Activated naive CD4-positive, alpha-beta T cell treated with anti-CD3 and anti-CD28 coated beads, Interleukin-2, amount 50 U/mL, for 16 hours (primary cell): ENCODE measurements around the gene PTPRG.
"Not testable (repeated sequence)": the region's sequence is repeated elsewhere in the genome, so short reads cannot be mapped to it uniquely, and the experiment has no call there.

Experiments
- DNase-seq: peaks from one replicate; pipeline ENCODE4 v3.0.0-alpha.2; 2020

Gene PTPRG

GRCh38 chr3:62028236-62028635 is 466.9 kb downstream of the PTPRG start:
- DNase-seq: no peak

DNA sequence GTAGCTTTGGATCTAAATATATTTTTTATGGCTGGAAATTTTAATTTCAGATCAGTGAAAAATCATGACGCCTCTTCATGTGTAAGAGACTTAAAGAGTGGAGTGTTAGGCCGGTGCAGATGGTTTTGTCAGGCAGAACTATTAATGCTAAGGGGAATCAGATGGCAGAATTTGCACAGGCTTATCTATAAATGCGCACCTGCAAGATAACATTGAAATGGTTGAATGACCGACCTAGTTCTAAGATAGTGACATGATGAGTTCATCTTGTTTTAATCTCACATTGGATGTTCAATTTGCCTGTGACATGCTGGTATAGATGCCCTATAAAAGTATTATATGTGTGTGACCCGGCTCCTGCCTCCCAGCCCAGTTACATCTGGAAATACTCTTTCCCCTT is 471.4 kb downstream of the PTPRG start:
- no peak for DNase-seq

- no peak for DNase-seq
Measured at GRCh38 chr3:62035402-62036057, 474.2 kb downstream of the PTPRG start.

- no peak for DNase-seq
Measured at GRCh38 chr3:62036726-62037125, 475.4 kb downstream of the PTPRG start.

GRCh38 chr3:62038798-62039197 is 477.4 kb downstream of the PTPRG start:
- DNase-seq: not testable (repeated sequence)

DNA sequence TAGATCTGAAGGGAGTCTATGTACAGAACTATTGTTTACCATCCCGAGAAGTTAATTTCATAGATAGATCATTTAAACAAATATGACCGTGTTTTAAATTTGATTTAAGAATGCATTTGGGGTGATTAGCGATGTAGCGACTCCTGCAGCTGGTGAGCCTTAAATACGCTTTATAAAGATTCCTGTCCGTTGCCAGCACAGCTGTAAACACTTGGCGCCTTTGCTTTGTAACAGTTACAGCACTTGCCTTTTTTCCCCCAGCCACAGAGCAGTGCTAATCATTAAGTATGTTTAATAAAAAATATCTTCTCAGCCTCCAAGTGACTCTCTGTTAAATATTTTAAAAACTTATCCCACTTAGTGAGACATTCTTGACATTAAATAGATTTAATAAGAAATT is 478.2 kb downstream of the PTPRG start:
- no peak for DNase-seq

DNA sequence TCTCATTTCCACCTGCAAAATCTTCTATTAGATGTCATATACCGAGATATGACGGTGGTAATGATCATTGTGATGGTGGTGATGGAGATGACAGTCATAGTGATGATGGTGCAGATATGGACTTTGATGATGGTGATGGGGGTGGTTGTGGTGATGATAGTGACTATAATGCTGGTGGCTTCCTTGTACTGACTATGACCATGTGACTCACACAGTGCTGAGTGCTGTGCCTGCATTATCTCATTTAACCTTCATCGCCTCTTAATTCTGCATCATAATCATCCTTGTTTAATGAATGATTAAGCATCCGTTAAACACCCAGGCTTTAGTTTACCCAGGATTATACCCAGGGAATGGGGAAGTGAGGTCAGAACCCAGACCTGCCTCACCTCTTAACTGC is 480.3 kb downstream of the PTPRG start:
- no peak for DNase-seq

DNA sequence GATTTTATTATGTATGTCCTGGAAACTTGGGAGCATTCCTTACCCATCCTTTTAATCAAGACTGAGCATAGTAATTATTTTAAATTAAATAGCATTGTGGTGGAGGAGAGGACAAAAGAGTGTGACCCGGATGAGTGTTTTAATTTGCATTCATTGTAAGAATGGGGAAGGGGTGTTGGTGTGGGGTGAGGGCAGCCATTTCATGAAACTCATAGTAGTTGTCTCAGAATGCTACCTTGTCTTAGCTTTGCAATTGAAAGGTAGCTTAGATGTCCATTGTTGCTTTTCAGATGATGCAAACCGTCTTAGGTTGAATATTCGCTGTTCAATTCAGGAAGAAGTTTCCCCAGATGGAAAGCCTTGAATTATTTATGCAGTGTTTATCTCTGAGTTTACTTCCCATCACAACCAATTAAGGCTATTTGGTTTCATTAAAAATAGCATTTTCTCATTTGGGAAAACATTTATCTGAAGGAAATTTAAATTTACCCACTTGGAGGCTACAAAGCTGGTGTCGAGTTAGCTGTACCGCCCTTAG is 483.6 kb downstream of the PTPRG start:
- no peak for DNase-seq

GRCh38 chr3:62046326-62046725 is 485.0 kb downstream of the PTPRG start:
- no peak for DNase-seq

- DNase-seq: no peak
Measured at GRCh38 chr3:62048577-62048976, 487.2 kb downstream of the PTPRG start.

- no peak for DNase-seq
Measured at GRCh38 chr3:62049033-62049432, 487.7 kb downstream of the PTPRG start.

- DNase-seq: no peak
Measured at GRCh38 chr3:62051506-62051905, 490.1 kb downstream of the PTPRG start.

DNA sequence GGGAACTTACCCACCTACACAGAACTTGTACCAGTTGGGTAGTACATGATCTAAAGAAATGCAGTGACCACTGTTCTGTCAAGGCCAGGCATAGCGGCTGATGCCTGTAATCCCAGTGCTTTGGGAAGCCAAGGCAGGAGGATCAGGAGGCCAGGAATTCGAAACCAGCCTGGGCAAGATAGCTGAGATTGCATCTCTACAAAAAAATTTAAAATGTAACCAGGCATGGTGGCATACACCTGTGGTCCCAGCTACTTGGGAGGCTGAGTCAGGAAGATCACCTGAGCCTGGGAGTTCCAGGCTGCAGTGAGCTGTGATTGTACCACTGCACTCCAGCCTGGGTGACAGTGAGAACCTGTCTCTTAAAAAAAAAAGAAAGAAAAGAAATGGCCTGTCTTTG is 491.0 kb downstream of the PTPRG start:
- no peak for DNase-seq

DNA sequence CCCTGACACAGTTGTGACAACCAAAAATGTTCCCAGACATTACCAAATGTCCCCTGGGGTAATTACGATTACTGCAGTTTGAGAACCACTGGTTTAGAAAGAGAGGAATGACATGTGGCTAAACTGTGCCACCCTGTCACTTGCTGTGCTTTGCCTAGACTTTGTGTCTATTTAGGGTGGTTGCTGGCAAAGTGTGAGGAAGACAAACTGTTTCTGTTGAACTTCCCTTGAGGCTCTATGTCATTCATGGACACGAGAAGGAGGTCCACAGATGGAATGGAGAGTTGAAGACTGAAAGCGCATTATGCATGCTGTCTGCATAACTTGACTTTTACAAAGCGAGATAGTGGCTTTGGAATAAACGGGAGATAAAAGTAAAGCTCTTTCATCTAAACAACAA is 495.3 kb downstream of the PTPRG start:
- DNase-seq: no peak

DNA sequence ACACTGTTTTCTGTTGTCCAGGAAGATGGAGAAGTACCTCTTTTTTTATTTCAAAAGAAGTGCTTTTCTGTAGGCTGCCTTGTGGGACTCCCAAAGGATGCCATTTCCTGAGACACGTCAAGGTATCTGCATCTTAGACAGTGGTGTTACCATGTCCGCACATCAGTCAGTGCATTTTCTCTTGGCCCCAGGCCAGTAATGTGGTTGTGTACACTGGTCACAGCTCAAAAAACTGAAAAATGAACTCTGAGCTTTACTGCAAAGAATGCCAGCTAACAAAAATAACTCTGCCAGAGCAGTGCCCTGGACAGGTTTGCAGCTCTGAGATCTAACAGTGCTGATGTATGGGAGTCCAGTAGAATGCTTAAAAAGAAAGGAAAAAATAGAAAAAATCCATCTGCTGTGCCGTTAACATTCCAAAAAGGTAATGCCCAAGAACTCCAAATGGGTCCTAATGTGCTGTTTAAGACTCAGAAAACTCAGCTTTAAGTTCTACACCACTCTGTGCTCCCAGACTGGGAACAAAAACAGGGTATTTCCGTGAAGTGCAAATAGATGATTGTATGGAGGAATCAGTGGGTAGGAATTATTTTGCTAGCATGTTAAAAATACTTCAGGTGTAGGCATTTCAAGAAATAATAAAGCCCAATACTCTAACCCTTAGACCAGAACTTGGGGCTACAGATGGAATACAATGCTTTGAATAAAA is 496.1 kb downstream of the PTPRG start:
- DNase-seq: no peak

DNA sequence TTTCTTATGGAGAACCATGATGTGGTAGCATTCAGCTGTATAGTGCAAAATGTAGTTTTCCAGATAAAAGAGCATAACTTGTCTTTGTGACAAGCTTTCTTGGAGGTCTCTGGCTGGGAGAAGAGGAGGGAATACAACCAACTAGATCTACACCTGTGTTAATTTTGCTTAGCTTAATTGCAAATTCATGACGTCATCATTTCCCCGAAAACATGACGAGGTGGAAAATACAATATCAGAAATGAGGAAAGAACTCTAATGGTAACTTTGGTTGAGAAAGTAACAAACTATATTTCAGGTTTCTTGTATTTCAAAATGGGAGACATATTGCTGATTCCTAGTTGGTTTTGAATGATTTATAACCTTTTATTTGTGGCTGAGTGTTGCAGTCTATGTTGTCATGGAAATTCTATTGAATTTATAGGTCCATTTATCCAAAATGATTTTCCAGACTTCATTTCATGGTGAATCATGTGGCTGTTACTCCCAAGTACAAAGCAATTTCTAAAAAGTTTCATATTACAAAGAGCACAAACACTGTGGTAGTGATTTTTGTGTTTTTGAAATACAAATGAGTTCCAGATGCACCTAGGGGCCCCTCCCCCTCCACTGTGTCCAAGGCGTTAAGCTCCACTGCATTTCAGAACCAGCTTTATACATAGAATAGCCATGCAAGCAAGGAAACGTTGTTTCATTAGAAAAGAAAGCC is 504.8 kb downstream of the PTPRG start:
- DNase-seq: no peak

DNA sequence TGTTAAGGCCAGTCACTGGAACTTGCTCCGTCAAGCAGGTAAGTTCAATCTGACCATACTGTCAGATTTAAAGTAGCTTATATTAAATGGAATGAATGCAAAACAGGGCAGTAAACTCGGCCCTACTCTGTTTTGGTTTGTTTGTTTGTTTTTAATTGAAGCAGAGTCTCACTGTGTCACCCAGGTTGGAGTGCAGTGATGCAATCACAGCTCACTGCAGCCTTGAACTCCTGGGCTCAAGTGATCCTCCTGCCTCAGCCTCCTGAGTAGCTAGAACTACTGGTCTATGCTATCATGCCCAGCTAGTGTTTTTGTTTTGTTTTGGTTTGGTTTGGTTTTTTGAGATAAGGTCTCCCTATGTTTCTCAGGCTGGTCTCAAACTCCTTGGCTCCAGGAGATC is 507.0 kb downstream of the PTPRG start:
- no peak for DNase-seq

GRCh38 chr3:62070891-62071290 is 509.5 kb downstream of the PTPRG start:
- DNase-seq: no peak

- DNase-seq: no peak
Measured at GRCh38 chr3:62073038-62073437, 511.7 kb downstream of the PTPRG start.

DNA sequence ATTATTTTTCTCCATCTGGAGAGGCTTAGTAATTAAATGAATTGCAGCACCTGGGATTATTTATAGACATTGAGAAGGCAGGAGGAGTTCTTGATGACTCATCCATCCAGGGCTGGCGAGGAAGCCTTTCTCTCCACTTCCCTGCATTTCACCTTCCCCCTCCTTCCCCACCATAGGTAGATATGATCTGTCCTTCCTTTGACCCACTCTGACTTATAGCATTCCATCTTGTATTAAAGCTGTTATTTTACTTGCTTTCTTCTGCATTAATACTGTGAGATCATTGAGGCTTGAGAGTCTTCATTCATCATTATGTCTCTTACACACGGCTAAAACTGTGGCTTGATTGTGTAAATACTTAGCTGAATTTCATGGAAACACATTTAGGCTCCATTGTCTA is 523.2 kb downstream of the PTPRG start:
- no peak for DNase-seq

DNA sequence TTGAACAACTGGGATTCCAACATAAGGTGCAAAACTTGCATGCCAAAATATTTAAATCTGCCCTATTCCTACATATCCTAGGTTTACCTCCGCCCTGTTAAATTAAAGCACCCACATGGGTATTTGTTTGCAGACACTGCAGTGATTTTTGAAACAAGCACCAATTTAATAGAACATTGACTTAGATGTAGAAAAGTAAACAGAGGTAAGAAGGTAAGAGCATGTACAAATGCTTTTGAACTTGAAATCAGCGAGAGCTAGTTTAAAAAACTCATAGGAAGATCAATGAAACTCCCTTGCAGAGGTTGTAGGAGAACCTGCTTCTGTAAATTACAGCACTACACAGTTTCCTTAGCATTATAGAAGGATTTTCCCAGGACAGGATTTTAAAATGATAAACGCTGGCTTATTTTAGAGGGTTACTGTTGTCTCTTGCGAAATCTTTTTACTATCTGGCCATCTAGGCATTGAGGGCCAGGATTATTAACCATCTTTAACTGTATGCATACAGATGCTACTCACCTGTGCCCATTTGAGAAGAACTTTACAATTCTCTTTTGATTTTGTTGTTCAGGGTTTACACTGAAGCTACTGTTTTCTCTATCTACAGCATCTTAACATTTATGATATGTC is 527.2 kb downstream of the PTPRG start:
- DNase-seq: no peak

GRCh38 chr3:62090066-62090465 is 528.7 kb downstream of the PTPRG start:
- DNase-seq: no peak

GRCh38 chr3:62090519-62090918 is 529.1 kb downstream of the PTPRG start:
- no peak for DNase-seq

DNA sequence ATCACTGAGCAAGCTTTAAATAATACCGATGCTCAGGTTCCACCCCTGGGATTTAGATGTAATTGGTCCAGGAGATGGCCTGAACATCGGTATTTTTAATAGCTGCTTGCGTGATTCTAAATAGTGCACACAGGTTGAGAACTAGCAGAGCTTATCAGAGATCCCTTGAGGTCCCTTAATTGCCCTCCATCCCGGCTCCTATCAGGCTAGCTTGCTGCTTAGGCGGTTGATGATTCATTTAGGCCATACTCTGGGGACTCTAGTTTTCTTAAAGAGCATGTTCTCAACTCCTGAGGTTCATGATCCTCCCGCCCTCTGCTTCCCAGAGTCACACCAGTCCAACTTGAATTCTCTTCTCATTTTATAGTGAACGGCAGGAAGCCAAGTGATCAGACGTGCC is 531.7 kb downstream of the PTPRG start:
- DNase-seq: no peak
